ENCODE results near the gene RIMBP2.
A peak's percentile ranks its signal among the peaks of the same experiment; 100 is the strongest.

The RIMBP2 gene

GRCh38 chr12:130431176-130431575 is 284.9 kb downstream of the RIMBP2 start:
- FAIRE-seq, result peak; percentile 79

GRCh38 chr12:130429656-130430505 is 286.2 kb downstream of the RIMBP2 start:
- no peak for FAIRE-seq

GRCh38 chr12:130428116-130428515 is 288.0 kb downstream of the RIMBP2 start:
- no peak for FAIRE-seq

- FAIRE-seq, result no peak
Observed at GRCh38 chr12:130427381-130427887, 288.7 kb downstream of the RIMBP2 start.

- no peak for FAIRE-seq
Observed at GRCh38 chr12:130425698-130426245, 290.3 kb downstream of the RIMBP2 start.

- no peak for FAIRE-seq
Observed at GRCh38 chr12:130424858-130425697, 291.0 kb downstream of the RIMBP2 start.

- no peak for FAIRE-seq
Observed at GRCh38 chr12:130423991-130424857, 291.9 kb downstream of the RIMBP2 start.

GRCh38 chr12:130423136-130423535 is 293.0 kb downstream of the RIMBP2 start:
- no peak for FAIRE-seq

- no peak for FAIRE-seq
Observed at GRCh38 chr12:130422676-130423075, 293.4 kb downstream of the RIMBP2 start.

- FAIRE-seq, result no peak
Observed at GRCh38 chr12:130421896-130422295, 294.2 kb downstream of the RIMBP2 start.

- FAIRE-seq, result no peak
Observed at GRCh38 chr12:130420071-130420470, 296.0 kb downstream of the RIMBP2 start.

GRCh38 chr12:130419116-130419515 is 297.0 kb downstream of the RIMBP2 start:
- FAIRE-seq, result no peak

- no peak for FAIRE-seq
Observed at GRCh38 chr12:130418251-130418650, 297.8 kb downstream of the RIMBP2 start.

- no peak for FAIRE-seq
Observed at GRCh38 chr12:130414381-130414780, 301.7 kb downstream of the RIMBP2 start.

GRCh38 chr12:130413909-130414308 is 302.2 kb downstream of the RIMBP2 start:
- no peak for FAIRE-seq

- no peak for FAIRE-seq
Observed at GRCh38 chr12:130412384-130412783, 303.7 kb downstream of the RIMBP2 start.

- FAIRE-seq, result no peak
Observed at GRCh38 chr12:130405332-130405731, 310.8 kb downstream of the RIMBP2 start.

GRCh38 chr12:130401703-130402102 is 314.4 kb downstream of the RIMBP2 start:
- FAIRE-seq, result no peak

- no peak for FAIRE-seq
Observed at GRCh38 chr12:130398100-130398848, 317.8 kb downstream of the RIMBP2 start.

GRCh38 chr12:130396667-130397066 is 319.4 kb downstream of the RIMBP2 start:
- FAIRE-seq, result no peak

GRCh38 chr12:130394906-130395305 is 321.2 kb downstream of the RIMBP2 start:
- FAIRE-seq, result no peak

- no peak for FAIRE-seq
Observed at GRCh38 chr12:130391186-130391585, 324.9 kb downstream of the RIMBP2 start.
